Hepatic stellate cell (primary cell): ENCODE measurements around the gene ZSWIM9.
"Not testable (repeated sequence)": the region's sequence is repeated elsewhere in the genome, so short reads cannot be mapped to it uniquely, and the experiment has no call there.

Source experiments
- DNase-seq: peaks from one replicate; pipeline ENCODE4 v3.0.0; 2011; ENCODE audit warnings: low spot score

The ZSWIM9 gene

DNA sequence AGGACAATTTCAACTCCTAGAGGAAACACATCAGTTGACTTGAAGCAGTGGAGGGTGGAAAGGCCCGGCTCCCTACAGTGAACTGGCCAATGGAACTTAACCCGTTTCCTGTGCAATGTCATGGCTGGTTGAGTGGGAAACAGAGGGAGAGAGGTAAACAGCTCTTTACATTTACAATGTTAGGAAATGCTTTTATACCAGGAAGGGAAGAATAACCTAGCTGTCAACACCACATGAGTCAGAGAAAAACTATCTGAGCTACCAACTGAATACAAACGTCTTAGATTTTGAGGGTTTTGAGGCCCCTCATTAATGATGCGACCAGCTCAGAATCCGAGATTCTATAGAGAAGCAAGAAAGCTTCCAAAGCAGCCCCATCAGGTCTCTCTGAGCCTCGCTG lies 48.5 kb downstream of the ZSWIM9 start:
- DNase-seq, result no peak

DNA sequence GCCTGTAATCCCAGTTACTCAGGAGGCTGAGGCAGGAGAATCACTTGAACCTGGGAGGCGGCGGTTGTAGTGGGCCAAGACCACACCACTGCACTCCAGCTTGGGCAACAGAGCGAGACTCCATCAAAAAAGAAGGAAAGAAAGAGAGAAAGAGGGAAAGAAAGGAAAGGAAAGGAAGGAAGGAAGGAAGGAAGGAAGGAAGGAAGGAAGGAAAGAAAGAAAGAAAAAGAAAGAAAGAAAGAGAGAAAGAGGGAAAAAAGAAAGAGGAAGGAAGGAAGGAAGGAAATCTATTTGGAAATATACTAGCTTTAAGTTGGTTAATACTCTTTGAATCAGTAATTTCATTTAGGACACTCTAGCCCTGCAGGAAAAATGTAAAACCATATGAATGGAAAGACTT lies 50.3 kb downstream of the ZSWIM9 start:
- DNase-seq, result not testable (repeated sequence)

DNA sequence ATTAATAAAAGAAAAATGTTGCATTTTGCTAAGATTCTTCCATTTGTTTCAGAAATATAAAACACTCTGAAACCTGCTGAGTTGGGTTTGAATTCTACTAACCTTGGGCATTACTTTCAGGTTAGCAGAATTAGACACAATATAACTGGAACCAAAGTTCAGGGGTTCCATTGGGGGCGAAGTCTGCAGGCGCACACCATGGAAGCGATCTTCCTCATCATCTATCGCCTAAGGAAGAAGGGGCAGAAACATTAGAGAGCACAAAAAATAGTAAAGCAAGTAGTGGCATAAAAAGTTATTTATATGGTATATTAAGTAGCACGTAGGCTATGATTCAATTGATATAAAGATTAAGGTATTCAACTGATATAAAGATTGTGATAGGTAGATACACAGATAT lies 51.1 kb downstream of the ZSWIM9 start:
- no peak for DNase-seq

DNA sequence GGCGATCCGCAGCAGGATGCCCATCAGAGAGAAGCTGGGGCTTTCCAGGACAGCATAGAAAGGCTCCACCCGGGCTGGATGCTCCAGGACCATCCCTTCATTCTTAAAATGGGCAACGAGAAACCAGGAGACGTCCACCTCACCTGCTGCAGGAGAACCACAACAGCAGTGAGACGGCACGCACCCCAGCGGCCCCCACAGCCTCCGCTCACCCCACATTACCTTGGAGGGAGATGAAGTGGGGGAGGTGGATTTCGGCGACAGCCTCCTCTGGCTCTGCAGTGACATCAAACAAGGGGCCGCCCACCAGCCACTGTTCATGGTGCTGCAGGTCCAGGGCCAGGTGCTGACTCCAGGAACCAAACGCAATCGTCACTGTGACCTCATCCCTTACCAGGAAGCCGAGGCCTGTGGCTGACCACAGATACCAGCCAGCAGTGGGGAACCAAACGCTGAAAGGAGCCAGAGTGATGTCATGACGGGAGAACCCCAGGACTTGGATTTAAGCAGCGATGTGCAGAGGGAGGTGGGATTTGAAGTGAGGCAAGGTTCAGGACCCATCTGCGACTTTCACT lies 60.2 kb downstream of the ZSWIM9 start:
- no peak for DNase-seq

DNA sequence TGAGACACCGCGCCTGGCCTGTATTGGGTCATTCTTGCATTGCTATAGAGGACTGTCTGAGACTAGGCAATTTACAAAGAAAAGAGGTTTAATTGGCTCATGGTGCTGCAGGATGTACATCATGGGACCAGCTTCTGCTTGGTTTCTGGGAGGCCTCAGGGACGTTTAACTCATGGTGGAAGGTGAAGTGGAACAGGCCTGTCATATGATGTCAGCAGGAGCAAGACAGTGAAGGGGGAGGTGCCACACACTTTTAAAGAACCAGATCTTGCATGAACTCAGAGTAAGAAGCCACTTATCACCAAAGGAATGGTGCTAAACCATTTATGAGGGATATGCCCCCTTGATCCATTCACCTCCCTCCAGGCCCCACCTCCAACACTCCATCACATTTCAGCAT lies 66.6 kb downstream of the ZSWIM9 start:
- DNase-seq, result no peak

DNA sequence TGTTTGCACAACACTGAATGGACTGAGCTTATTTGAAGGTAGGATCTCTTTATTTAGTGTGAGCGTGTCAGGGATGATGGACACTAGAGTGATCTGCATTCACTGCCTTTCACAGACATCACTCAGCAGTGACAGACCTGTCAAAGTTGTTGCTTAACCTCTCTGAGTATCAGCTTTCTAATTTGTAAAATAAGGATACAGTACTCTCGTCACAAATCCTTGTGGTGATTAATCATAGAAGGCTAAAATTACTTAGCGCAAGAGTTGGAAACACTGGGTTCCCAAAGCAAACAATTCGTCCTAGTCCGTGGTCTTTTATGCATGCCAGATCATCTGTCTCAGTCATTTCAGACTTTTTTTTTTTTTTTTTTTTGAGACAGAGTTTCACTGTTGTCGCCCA lies 68.6 kb downstream of the ZSWIM9 start:
- DNase-seq, result no peak

DNA sequence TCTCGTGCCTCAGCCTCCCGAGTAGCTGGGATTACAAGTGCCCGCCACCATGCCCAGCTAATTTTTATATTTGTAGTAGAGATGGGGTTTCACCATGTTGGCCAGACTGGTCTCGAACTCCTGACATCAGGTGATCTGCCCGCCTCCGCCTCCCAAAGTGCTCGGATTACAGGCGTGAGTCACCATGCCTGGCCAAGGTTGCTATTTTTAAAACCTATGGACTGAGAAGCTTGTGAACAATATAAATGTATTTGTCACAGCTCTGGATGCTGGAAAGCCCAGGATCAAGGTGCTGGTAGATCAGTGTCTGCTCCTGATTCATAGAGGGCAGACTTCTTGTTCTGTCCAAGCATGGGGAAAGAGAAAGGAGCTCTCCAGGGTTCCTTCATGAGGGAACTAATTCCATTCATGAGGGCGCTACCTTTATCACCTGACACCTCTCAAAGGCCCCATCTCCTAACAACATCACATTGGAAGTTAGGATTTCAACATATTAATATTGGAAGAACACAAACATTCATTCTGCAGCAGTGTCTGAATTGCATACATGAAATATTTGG lies 69.2 kb downstream of the ZSWIM9 start:
- no peak for DNase-seq

DNA sequence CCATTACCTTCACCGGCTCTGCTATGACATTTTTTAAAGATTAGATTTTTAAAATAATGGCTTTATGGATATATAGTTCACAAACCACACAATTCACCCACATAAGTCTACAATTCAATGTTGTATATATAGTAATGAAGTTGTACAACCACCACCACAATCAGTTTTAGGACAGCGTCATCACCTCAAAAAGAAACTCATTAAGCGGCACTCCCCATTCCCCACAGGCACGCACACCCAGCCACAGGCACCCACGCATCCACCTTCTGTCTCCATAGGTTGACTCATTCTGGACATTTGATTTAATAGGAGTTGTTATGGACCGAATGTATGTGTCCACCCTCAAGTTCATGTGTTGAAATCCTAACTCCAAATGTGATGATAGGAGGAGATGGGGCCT lies 71.3 kb downstream of the ZSWIM9 start:
- DNase-seq, result not testable (repeated sequence)

DNA sequence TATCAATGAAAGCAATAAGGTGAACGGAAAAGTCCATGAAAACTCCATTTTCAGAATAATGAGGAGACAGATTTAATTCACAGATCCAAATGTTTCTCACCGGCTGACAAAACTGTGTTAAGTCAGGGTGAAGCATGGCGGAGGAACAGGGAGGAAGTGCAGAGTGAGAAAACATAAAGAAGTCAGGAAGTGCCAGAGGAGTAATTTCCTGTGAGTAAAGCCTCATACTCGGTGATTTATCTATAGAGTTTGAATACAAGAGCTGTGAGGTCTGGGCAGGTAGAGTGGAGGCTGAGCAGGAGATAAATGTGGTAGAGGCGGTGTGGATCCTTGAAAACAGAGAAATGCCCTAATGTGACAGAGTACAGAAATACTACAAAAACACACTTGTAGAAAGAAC lies 73.8 kb downstream of the ZSWIM9 start:
- no peak for DNase-seq

DNA sequence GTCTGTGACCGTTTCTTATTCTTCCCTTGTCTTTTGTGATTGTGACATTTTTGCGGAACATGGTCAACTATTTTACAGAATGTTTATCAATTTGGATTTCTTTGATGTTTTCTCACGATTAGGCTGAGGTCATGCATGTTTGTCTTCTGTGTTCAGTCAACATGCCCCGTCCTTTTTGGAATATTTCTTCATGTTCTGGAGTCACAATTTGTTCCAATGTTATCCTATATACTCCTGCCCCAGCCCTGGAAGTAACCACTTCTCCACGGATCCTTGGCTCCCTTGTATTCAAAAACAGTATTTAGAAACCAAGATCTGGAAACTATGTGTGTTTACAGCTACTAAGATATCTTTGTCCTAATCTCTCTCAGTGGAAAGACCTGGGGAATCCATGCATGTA lies 75.6 kb downstream of the ZSWIM9 start:
- DNase-seq, result no peak

DNA sequence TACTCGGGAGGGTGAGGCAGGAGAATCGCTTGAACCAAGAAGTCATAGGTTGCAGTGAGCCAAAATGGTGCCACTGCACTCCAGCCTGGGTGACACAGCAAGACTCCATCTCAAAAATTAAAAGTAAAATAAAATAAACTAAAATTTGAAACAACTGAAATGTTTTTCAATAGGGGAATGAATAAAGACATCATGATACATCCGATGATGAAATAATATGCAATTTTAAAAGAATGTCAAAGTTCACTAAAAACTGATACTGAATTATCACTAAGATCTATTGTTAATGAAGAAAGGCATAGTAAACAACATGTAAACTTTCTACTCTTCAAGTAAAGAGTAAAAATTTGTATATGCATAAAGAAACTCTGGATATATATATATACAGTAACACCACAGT lies 76.7 kb downstream of the ZSWIM9 start:
- DNase-seq, result no peak
